Activated CD4-positive, alpha-beta T cell treated with anti-CD3 and anti-CD28 coated beads for 48 hours (primary cell): Measurements from ENCODE around the gene LRP1.
"Not testable (repeated sequence)": the region's sequence is repeated elsewhere in the genome, so short reads cannot be mapped to it uniquely, and the experiment has no call there.

Experiments used
- DNase-seq: peaks from one replicate; pipeline ENCODE4 v3.0.0-alpha.2; 2020

Gene LRP1

DNA sequence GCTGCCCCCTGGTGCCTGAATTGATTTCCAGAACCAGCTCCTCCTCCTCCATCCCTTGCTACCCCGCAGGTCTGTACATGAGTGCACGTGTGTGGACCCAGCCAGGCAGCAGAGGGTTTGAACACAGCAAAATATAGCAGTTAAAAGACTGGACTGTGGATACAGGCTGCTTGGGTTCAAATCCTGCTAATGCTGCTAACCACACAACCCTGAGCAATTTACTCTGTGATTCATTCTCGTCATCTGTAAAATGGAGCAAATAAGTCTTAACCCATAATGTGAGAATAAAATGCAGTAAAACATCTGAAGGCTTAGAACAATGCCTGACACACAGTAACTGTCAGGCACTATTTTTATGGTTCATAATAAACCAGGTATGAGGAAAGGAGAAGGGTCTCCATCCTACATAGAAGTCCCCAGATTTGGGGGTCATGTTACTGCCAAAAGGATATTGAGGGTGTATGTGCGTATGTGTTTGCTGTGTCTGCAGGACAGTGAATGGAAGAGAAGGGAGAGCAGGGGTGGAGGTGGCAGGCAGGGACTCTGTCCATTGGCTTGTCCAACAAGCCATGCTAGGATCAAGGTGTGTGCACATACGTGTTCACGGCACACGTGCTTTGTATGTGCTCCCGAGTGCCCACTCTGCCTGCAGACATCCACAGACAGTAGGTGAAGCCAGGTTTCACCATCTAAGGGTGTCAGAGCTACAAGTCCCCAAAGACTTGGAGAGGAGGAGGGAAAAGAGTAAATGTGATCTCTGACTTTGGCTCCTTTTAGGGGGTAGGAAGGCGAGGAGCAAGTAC is 15.6 kb upstream of the LRP1 start:
- DNase-seq: no peak

DNA sequence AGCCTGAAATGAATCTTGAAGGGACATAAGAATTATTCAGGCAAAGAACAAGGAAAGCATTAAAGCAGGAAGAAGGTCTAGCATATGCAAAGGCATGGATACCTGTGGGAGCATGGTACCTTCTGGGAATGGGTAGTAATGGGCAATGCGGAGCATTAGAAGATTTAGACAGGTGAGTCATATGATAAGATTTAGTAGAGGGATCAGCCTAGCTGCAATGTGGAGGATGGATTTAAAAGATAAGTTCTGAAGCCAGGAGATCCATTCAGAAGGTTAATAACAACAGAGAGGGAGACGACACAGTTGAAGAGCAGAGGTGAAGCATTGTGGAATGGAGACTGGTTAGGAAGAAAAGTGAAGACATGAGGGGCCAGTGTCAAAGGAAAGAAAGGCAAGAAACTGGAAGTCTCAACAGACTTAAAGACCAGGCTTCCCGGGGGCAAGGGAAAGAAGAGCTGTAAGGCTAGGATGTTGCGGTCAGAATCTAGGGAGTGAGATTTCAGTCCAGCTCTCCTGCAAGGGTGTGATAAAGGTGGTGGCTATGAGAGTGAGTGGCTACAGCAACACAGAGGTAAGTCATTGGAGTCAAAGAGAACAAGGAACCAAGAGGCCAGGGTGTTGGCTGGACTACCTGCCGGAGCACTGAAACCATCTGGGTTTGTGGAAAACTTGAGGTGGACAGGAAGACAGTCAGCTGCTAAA is 11.6 kb upstream of the LRP1 start:
- DNase-seq: no peak

DNA sequence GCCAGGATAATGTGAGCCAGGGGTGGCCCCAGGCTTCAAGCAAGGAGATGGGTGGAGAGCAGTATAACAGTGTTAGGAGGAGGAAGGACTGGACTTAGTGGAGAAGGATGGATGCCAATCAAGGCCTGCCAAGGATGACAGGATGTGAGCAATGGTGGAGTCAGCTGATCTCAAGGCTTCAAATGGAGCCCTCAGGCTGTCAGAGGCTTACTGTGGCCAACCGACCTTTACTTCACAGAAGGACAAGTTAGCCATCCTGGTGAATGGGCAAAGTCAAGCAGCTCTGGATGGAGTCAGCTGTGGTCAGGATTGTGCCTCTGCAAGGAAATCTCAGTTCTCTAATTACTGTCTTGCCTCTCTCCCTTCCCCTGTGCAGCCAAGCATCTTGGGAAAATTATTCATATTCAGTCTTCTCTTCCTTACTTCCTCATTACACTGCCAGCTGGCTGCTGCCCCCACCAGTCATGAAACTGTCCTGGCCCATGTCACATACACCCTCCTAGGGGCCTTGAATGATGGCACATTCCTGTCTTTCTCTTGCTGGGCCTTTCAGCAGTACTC is 9.5 kb upstream of the LRP1 start:
- DNase-seq: no peak

DNA sequence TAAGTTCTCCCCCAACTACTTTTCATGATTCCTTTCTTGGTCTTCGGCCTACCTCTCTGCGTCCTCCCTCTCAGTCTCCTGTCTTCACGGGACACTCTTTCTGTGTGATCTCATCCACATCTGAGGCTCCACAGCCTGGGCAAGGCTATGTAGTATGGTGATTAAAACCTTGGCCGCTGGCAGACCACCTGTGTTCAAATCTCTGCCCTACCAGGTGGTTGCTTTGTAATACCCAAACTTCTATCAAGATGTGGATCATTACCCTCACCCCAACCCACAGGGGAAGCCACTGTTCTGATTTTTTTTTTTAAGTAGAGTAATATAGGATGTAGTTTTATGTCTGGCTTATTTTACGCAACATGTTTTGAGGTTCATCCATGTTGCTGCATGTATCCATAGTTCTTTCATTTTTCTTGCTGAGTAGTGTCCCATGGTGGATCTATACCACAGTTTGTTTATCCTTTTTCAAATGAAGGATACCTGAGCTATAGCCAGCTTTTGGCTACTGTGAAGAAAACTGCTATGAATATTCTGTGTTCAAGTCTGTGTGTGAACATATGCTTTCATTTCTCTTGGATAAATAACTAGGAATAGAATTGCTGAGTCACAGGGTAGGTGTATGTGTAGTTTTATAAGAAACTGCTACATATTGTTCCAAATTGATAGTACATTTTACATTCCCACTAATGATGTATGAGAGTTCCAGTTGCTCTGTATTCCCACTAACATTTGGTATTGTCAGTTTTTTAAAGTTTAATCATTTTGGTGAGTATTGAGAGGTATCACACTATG is 8.8 kb upstream of the LRP1 start:
- no peak for DNase-seq

DNA sequence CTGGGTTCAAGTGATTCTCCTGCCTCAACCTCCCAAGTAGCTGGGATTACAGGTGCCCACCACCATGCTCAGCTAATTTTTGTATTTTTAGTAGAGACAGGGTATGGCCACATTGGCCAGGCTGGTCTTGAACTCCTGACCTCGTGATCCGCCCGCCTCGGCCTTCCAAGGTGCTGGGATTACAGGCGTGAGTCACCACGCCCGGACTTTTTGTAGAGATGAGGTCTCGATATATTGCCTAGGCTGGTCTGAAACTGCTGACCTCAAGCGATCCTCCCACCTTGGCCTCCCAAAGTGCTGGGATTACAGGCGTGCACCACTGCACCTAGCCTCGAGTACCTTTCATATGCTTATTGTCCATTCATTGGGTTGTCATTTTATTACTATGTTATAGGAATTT is 7.6 kb upstream of the LRP1 start:
- DNase-seq: not testable (repeated sequence)

DNA sequence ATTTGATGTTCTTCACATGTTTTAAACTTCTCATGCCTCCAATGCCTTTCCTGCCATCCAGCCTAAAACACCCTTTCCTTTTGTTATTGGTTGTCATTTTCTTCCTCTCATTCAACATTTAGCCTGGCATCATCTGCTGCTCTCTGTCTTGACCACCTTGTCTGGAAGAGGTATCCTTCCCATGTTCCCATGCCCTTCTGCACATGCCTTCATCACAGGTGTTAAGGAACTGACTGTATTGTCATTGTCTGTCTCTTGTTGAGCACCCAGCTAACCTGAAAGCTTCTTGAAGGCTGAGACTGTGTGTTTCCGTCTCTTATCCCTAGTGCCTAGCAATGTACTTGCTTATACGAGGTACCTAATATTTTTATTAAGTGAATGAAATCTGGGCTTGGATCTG is 4.5 kb upstream of the LRP1 start:
- no peak for DNase-seq

DNA sequence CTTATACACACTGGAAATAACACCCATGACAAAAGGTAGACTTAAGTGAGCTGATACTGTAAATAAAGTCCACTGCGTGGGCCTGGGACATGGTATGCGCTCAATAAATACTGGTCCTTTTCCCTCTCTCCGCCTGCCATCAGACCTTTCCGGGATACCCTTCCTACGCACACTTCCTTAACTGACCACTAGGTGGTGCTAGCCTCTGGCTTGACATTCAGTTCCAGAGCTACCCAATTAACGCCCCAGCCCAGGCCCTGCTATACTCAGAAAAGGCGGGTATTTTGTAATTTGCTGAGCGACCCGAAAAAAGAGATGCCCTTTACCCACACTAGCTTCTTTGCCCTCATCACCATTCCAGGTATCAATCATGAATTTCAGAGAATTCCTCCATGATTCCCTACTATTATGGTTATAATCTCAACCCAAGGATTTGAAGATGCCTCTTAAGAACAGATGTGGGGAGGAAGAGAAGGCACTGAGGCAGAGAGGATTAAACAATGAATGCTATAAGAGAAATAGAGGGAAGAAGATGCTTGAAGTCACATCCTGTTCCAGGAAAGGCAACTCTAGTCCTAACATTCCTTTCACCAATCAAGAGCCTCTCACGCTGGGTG is 3.9 kb upstream of the LRP1 start:
- DNase-seq: peak; percentile 84

DNA sequence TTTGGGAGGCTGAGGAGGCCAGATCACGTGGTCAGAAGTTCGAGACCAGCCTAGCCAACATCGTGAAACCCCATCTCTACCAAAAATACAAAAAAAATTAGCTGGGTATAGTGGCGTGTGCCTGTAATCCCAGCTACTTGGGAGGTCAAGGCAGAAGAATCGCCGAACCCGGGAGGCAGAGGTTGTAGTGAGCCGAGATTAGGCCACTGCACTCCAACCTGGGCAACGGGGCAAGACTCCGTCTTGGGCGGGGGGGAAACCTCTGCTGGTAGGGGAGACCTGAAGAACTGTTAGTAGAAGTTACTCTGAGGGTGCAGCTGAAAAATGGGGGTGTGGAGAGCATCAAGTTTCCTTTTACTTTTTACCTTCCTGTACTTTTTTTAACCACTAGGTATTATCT is 2.2 kb upstream of the LRP1 start:
- DNase-seq: no peak

DNA sequence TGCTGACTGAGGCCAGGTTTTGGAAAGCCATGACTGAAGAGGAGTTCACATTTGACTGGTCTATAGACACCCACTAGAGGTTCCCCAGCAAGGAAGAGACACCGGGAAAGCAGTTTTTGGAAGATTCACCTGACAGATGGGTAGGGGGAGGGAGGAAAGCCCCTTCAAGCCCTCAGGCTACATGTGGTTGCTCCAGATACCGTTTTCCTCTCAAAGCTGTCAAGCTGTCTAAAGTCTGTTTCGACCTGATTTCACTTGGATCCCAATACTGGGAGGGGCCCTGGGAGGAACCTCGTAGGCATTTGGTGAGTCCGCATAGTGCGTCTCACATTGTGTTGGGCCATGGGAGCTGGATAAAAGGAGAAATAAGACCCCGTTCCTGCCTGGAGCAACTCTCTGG is 1.7 kb upstream of the LRP1 start:
- no peak for DNase-seq

DNA sequence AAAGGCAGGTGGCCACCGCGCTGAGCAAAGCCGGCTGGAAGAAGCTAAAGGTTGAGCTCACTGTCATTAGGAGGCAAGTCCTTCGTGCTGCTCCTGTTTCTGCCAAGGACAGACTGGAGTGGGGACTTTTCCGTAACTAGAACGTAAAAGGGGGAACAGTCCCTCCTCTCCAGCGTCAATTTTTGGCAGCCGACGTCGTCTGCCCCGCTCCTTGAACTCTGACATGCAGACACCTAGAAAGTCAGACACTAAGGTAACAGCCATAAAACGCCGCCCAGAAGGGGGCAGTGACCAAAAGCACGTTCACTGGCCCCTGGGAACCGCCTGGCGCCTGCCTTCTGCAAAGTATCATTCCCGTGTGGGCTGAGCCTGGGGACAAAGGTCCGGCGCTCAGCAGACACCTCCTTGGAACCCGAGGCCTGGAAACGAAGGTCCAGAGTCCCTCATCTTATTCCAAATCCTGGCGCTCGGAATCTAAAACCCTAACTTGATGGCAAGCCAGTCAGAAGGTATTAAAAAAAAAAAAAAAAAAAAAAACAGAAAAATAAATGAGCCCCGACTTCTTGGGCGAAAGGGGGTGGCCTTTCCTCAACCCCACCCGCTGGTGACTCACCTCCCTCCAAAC is 1.1 kb upstream of the LRP1 start:
- peak; percentile 62 for DNase-seq

DNA sequence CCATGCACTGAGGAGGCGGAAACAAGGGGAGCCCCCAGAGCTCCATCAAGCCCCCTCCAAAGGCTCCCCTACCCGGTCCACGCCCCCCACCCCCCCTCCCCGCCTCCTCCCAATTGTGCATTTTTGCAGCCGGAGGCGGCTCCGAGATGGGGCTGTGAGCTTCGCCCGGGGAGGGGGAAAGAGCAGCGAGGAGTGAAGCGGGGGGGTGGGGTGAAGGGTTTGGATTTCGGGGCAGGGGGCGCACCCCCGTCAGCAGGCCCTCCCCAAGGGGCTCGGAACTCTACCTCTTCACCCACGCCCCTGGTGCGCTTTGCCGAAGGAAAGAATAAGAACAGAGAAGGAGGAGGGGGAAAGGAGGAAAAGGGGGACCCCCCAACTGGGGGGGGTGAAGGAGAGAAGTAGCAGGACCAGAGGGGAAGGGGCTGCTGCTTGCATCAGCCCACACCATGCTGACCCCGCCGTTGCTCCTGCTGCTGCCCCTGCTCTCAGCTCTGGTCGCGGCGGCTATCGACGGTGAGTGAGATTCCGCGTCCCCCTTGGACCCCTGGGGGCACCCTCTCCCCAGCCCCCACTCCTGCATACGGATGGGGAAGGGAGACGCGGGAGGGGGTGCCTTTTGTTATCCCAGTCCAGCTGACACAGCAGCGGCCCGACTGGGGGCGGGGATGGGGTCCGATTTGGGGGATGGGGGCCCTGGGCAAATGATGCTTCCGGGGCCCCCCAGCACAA is 400 bp downstream of the LRP1 start:
- DNase-seq: no peak

DNA sequence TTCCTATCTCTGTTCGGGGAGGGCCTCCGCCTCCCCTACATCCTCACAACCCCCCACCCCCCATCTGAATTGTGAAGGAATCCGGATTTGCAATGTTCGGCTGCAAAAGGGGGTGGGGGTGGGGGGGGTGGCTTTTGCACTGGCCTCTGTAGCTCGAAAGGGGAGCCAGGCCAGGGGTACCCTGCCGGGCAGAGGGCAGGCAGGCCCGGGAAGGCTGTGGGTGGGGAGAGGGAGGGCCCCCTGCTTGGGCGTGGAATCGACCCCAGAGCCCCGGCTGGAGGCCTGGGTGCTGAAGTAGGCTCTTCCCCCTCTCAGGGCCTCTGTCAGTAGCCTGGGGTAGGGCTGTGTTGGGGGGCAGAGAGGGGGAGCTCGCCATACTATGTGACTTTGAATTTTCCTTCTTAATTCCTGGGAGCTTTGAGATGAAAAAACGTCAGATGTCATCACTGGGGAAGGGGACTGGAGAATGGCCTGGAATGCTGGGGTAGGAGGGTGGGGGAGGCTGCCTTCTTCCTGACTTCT is 1.1 kb downstream of the LRP1 start:
- no peak for DNase-seq

DNA sequence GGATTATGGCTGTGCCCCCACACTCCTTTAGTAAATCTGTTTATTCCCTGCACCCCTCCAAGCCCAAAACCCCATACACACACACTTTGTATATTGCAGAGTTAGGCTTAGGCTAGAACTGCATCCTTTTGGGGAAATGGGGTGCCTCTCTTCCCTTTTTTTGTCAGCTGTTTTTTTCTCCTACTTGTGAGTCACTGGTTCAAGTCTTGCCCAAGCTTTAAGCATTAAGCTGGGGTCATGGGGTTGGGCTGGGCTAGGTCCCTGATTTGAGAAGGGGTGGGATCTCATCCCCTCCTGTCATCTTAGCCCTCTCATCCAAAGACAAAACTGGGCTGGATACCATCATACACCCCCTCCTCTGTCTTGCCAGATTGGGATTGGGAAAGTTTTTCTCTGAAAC is 1.6 kb downstream of the LRP1 start:
- DNase-seq: no peak

DNA sequence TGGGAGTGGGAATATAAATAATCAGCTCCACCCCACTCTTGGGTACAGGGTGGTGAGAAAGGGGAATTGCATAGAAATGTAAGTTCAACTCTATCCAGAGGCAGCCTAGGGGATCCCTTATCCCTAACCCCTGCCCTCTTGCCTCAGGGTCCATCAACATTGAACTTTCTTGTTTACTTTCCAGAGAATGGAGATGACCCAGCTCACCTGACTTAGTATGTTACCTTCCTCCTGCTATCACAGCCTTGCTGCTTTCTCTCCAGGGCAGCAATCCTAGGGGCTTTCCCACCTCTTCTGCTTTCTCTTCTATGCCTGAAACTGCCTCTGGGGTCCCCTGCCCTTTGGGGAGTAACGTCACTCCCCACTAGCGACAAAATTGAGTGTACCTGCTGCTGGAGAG is 2.7 kb downstream of the LRP1 start:
- DNase-seq: no peak

DNA sequence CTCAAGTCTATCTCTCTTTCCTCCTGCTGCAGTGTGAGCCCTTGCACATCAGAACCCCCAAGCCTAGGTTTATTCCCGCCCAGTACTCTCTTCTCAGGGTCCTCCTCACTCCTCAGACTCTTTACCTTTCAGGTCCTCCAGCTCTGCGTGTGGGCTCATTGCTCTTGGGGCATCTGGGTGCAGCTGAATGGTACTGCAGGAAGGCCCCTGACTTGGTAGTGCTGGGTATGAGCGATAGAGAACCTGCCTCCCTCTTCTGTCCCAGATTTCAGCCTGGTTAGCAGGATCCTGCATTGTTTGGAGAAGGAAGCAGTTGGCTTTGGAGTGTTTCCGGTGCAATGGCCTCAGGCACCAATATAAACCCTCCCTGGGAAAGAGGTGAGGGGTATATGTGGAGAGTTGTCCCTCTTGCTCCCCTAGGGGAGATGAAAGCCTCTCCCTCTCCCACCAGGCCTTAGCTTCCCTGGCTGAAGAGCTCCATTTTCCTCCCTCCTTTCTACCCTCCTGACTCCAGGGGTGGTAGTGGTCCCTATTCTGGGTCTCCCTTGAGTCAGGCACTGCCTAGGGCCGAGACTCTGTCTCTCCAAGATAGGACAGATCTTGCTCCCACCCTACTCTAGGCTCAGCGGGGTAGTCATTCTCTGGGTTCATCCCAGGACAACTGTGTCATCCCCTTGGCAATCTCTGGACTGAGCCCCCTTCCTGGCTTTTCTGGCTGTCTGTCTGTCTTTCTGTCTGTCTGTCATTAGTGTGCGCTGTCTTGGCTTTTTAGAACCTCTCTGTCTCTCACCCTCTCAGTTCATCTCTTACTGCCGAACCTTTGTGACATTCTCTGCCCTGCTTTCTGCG is 3.8 kb downstream of the LRP1 start:
- no peak for DNase-seq

DNA sequence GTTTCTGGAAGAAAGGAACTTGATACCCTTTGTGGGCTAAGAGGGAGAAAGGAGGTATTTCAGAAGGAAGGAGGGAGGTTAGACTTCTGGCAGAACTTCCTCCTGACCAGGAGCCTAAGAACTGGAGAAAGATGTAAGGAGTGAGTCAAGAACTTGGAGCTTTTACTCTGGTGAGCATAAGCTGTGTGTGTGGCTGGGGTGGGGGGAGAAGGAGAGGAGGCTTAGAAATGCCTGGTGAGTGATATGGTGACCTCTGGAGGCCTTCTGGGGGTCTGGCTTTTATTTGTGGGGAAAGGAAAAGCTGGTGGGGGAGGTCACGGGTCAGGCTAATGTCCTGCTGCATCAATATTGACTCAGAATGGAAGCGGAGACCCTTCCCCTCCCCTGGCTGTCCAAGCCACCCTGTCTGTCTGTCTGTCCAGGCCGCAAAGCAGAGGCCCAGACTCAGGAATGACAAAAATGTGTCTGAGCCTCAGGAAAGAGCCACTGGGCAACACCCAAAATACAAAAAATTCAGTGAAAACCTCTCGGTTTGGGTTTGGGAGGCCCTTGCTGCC is 4.8 kb downstream of the LRP1 start:
- DNase-seq: no peak

DNA sequence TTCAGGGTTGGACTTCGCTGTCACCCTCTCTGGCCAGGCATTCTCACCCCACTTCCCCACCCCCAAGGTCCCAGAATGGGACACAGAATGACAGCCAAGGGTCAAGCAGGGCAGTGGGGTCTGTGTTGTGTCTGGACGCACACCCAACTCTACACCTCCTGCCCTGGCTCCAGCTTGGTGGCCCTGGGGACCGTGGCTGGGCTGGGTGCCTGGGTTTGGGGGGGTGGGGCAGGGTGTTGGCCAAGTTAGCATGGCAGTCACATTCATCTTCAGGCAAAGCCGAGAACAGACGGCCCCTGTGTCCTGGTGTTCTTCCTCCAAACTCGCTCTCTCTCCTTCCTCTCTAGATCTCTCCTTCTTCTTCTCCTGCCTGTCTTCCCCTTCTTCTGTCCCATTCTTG is 5.6 kb downstream of the LRP1 start:
- no peak for DNase-seq

DNA sequence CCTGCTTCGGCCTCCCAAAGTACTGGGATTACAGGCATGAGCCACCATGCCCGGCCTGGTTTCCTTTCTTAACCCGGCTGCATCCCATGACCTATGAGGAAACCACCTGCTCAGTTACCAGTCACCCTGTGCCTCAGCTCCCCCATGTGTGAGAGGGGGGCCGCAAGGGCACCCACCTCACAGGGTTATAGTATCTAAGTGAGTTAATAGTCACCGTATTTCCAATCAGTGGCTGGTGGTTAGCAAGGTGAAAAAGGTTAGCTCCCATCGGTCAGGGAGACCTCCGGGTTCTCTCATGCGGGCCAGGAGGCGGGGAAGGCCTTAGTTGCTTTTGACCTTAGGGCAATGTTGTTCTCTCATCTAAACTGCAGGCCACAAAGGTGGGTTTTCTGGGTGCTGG is 6.7 kb downstream of the LRP1 start:
- no peak for DNase-seq

DNA sequence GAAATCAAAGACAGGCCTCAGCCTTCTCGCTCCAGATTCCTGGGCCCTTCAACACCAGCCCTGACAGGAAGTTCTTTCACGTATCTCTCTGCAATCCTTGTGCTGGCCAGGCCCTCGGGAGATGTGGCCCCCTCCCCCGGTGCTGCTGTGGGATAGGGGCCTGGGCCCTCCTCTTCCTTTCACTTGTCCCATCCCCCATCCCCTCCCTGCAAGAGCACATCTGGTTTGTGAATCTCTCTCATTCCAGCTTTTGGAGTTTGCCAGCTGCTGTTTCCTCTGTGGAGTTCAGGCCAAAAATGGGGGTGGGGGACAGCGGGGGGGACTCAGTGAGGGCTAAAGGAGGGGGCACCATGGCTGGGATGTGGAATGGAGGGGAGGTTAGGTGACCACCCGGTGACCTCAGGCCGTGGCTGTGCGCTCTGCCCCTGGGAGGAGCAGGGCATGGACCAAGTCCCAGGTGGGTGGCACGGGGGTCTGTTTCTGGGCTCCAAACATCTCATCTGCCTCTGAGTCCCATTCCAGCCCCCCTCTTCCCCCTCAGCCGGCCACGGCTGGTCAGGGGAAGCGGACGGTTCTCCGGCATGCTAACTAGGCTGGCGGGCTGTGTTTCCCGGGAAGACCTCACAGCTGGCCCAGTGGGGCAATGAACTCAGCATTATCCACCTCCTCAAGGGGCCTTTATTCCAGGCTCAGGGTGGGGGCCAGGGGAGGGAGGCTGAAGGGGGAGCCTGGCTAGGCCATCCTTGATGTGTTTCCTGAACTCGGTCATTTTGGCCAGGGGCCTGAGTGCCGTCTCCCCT is 7.4 kb downstream of the LRP1 start:
- DNase-seq: no peak
